Erythroblast (primary cell): ENCODE results near the gene RPL21.
A peak's percentile ranks its signal among the peaks of the same experiment; 100 is the strongest.

Experiments used
- DNase-seq, 2 experiments: peaks; one replicate each; lab custom pipeline; 2025; lab: John Stamatoyannopoulos, UW
- GATA1 ChIP-seq: IDR thresholded peaks from 2 replicates; pipeline ENCODE4 v1.6.1; 2011; ENCODE audit warnings: low read depth, mild to moderate bottlenecking, control low read depth, low read length, moderate library complexity
- POLR2A ChIP-seq: IDR thresholded peaks from 2 replicates; pipeline ENCODE4 v1.6.1; 2011; ENCODE audit warnings: mild to moderate bottlenecking, low read length

RPL21 gene

GRCh38 chr13:27266917-27267316 lies 15.6 kb downstream of the RPL21 start:
- DNase-seq = no peak
- TF ChIP-seq POLR2A = no peak
- TF ChIP-seq GATA1 = no peak

GRCh38 chr13:27267596-27267995 lies 16.2 kb downstream of the RPL21 start:
- no peak for DNase-seq
- TF ChIP-seq GATA1 (no peak), POLR2A (no peak)

GRCh38 chr13:27269114-27269665 lies 17.8 kb downstream of the RPL21 start:
- DNase-seq = no peak
- TF ChIP-seq GATA1 (no peak), POLR2A (no peak)

- DNase-seq = peak; percentile 81 to 88
- TF ChIP-seq GATA1 = no peak
- peak; percentile 52 for TF ChIP-seq POLR2A
These were observed 19.5 kb downstream of the RPL21 start, which contains the start of gene RASL11A for GRCh38 chr13:27270594-27271520. RASL11A (plus strand) TSS chr13:27270830; CDS start chr13:27270945, 115 bp downstream.

GRCh38 chr13:27271570-27272096 lies 20.3 kb downstream of the RPL21 start:
- no peak for DNase-seq
- TF ChIP-seq POLR2A (no peak), GATA1 (no peak)

- DNase-seq = no peak
- TF ChIP-seq GATA1 (no peak), POLR2A (no peak)
These were observed 22.5 kb downstream of the RPL21 start for GRCh38 chr13:27273658-27274425.

- TF ChIP-seq POLR2A (no peak), GATA1 (no peak)
These were observed 23.3 kb downstream of the RPL21 start for GRCh38 chr13:27274631-27275030.

GRCh38 chr13:27276188-27276587 lies 24.8 kb downstream of the RPL21 start:
- DNase-seq = no peak
- no peak for TF ChIP-seq POLR2A
- TF ChIP-seq GATA1 = no peak

More at GRCh38 chr13:27274631-27275030, 23.3 kb downstream of the RPL21 start:
- no peak for DNase-seq

- no peak for TF ChIP-seq GATA1
- no peak for TF ChIP-seq POLR2A
- DNase-seq = no peak
These were observed 28.1 kb downstream of the RPL21 start for GRCh38 chr13:27279506-27279905.

GRCh38 chr13:27280009-27280656 lies 28.8 kb downstream of the RPL21 start:
- DNase-seq = no peak
- no peak for TF ChIP-seq GATA1
- TF ChIP-seq POLR2A = no peak

GRCh38 chr13:27280841-27281240 lies 29.5 kb downstream of the RPL21 start:
- DNase-seq = no peak
- TF ChIP-seq GATA1 = no peak
- no peak for TF ChIP-seq POLR2A

GRCh38 chr13:27281420-27281819 lies 30.1 kb downstream of the RPL21 start:
- peak in 1 of 2 experiments; percentile 19 for DNase-seq
- TF ChIP-seq GATA1 (no peak), POLR2A (no peak)
